Epithelial cell of proximal tubule (primary cell): Measurements from ENCODE around the gene NPPB. TPM values are rescaled to one million over a fixed set of nuclear protein-coding genes. Genes with fewer than 3 reads are reported as not detected.

Experiments
- DNase-seq: peaks from one replicate; pipeline ENCODE4 v3.0.0-alpha.2; 2011; ENCODE audit warnings: low read depth
- H3K4me3 ChIP-seq: 2 replicates; pipeline ENCODE4 v1.5.1; 2011; ENCODE audit warnings: low read depth, mild to moderate bottlenecking, low read length
- total RNA-seq: library from RNA; depleted of rRNA; stranded (reverse); fragments of >200 nt; gene quantifications from 2 replicates; pipeline ENCODE4 v1.2.3, GENCODE V29; 2015
- TF ChIP-seq, protein P1 (sequence below): conservative IDR thresholded peaks from 2 replicates; pipeline ENCODE4 v1.5.1; 2012; ENCODE audit warnings: low read depth, mild to moderate bottlenecking, low read length

The NPPB gene
- total RNA-seq, 1 donor from 2014 or later: 3.5 TPM

DNA sequence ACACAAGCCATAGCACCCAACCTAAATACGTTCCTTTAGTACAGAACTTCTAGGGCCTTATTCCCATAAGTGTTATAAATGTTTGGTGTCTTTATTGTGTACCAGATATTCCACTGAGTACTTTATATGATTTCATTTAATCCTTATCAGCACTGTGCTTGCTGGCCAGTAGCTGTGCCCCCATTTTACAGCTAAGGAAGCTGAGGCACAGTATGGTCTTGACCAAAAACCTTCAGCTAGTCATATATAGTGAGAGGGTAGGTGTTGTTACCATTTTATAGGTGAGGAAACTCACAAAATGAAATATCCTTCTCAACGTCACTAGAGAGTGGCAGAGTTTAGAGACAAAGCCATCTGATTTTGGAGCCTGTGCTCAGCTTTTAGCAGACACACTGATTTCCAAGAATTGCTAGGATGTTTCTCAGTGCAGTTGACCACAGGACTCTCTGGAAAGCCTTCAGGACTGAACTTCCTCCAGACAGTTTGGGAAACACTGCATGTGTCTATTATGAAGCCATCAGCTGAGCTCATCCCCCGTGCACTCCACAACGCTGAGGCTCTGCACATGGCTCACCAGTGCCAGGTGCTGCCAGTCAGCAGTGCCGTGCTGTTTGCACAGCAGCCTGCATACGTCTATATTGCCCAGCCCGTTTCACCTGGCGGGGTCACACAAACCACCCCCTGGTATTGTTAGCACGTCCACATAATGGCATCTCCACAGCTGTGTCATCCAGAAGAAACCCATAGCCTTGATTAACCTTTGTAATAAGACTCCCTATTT lies 26.6 kb downstream of the NPPB start:
- TF ChIP-seq, protein P1, sequence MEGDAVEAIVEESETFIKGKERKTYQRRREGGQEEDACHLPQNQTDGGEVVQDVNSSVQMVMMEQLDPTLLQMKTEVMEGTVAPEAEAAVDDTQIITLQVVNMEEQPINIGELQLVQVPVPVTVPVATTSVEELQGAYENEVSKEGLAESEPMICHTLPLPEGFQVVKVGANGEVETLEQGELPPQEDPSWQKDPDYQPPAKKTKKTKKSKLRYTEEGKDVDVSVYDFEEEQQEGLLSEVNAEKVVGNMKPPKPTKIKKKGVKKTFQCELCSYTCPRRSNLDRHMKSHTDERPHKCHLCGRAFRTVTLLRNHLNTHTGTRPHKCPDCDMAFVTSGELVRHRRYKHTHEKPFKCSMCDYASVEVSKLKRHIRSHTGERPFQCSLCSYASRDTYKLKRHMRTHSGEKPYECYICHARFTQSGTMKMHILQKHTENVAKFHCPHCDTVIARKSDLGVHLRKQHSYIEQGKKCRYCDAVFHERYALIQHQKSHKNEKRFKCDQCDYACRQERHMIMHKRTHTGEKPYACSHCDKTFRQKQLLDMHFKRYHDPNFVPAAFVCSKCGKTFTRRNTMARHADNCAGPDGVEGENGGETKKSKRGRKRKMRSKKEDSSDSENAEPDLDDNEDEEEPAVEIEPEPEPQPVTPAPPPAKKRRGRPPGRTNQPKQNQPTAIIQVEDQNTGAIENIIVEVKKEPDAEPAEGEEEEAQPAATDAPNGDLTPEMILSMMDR: no peak
- no peak overlapping the region for H3K4me3 ChIP-seq

GRCh38 chr1:11828511-11828910 lies 30.2 kb downstream of the NPPB start:
- TF ChIP-seq, protein P1: no peak
- no peak overlapping the region for H3K4me3 ChIP-seq
- no peak for DNase-seq

More for the DNA sequence above, 26.6 kb downstream of the NPPB start:
- DNase-seq: no peak

DNA sequence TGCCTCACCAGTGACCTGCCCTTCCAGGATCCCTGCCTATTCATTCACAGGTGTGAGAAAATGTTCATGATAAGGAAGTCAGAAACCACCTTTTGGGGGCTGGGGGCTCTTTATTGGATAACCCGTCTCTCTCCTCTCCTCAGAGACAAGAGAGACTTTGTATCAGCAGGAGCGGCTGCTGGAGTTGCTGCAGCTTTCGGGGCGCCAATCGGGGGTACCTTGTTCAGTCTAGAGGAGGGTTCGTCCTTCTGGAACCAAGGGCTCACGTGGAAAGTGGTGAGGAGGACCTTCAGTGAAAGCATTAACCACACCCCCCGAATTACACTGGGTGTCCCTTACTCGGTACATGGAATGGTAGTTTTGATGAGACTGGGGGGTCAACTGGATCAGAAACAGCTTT lies 31.8 kb downstream of the NPPB start:
- H3K4me3 ChIP-seq: no peak overlapping the region
- TF ChIP-seq, protein P1: no peak
- DNase-seq: no peak

GRCh38 chr1:11825131-11825530 lies 33.6 kb downstream of the NPPB start:
- no peak for DNase-seq
- H3K4me3 ChIP-seq: no peak overlapping the region

GRCh38 chr1:11823366-11824137 lies 35.2 kb downstream of the NPPB start:
- TF ChIP-seq, protein P1: no peak
- DNase-seq: no peak
- H3K4me3 ChIP-seq: no peak overlapping the region

More at GRCh38 chr1:11825131-11825530, 33.6 kb downstream of the NPPB start:
- TF ChIP-seq, protein P1: no peak

GRCh38 chr1:11822091-11822490 lies 36.7 kb downstream of the NPPB start:
- H3K4me3 ChIP-seq: no peak overlapping the region
- no peak for DNase-seq
- TF ChIP-seq, protein P1: no peak
